Loucy (cell line): ENCODE results near the gene ZFTA.

Experiments used
- CTCF ChIP-seq: fragments of 200-600 bp; sonication (generic); conservative IDR thresholded peaks from 2 replicates; pipeline ENCODE4 v1.5.1; 2014; ENCODE audit warnings: mild to moderate bottlenecking, antibody characterized with exemption, low read length
- EZH2phosphoT487 ChIP-seq: fragments of 200-600 bp; IDR thresholded peaks from 2 replicates; pipeline ENCODE4 v1.6.1; 2018; ENCODE audit warnings: antibody characterized with exemption, mild to moderate bottlenecking, moderate library complexity, borderline replicate concordance

- TF ChIP-seq CTCF (no peak), EZH2phosphoT487 (no peak)
These were observed 10.5 kb upstream of the ZFTA start for GRCh38 chr11:63779039-63779438.
